Stimulated activated CD4-positive, alpha-beta T cell treated with anti-CD3 and anti-CD28 coated beads, TNF-alpha, amount 100 ng/mL, for 1 hour (primary cell): ENCODE results near the gene PUS7L.
"Not testable (repeated sequence)": the region's sequence is repeated elsewhere in the genome, so short reads cannot be mapped to it uniquely, and the experiment has no call there.

ENCODE experiments used
- DNase-seq, 3 donors: peaks; one replicate each; pipeline ENCODE4 v3.0.0-alpha.2; 2020; ENCODE audit warnings: low read depth in 3 of 3, low spot score in 1 of 3

The PUS7L gene

DNA sequence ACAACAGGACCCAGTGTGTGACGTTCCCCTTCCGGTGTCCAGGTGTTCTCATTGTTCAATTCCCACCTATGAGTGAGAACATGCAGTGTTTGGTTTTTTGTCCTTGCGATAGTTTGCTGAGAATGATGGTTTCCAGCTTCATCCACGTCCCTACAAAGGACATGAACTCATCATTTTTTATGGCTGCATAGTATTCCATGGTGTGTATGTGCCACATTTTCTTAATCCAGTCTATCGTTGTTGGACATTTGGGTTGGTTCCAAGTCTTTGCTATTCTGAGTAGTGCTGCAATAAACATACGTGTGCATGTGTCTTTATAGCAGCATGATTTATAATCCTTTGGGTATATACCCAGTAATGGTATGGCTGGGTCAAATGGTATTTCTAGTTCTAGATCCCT lies 7.2 kb downstream of the PUS7L start:
- DNase-seq, result not testable (repeated sequence)

DNA sequence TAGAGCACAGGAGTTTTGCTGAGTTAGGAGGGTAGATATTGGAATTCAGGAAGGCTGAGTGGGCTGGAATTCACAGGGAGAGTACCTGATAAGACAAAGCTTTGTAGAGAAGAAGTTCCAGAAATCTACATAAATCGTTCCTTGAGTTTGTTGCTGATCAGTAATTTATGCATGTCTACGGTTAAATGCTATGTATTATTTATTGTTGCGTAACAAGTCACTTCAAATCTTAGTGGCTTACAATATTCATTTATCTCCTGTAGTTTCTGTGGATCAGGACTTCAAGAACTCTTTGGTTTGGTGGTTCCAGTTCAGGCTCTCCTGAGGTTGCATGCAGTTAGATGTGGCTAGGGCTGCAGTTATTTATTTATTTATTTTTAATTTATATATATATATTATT lies 7.8 kb downstream of the PUS7L start:
- no peak for DNase-seq

DNA sequence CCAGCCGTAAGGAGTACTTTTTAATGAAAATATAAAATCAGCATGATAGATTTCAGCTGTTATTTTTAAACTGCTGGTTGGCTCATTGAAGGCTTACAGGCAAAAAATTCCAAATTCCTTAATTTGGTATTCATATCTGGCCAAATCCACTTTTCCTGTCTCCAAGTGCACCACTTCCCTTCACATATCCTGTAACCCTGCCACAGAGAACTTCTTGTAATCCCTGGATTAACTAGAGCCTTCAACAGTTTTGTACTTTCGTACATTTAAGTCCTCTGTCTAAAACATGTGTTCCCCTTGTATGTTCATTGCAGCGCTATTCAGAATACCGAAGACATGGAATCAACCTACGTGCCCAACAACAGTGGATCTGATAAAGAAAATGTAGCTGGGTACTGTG lies 9.6 kb downstream of the PUS7L start:
- DNase-seq, result no peak

DNA sequence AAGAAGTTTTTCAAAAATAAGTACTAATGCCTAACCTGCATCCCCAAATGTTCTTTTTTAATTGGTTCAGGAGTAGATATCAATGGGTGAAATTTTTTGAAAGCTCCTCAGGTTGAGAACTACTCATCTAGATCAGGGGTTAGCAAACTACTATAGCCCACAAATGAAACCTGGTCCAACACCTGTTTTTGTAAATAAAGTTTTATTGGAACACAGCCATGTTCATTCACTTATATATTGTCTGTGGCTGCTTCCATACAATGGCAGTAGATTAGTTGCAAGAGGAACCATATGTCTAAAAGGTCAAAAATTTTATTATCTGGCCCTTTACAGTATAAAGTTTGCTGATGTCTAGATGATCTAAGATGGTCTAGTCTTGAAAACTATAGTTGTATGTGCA lies 13.8 kb downstream of the PUS7L start:
- no peak for DNase-seq

DNA sequence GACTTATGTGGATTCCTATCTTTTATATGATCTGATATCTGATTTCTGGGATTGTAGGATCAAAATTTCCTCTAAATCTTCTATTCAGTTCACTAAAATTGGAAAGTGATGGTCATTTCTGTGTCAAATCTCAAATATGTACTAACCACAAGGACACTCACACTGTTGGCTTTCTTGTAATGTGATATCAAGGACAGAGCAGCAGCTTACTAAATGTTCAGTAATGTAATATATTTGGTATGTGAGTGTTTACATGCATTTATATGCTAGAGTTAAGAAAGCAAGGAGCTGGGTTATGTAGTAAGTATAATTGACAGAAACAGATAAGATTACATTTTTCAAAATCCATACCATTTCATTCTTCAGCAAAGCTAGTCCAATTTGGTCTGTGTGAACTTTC lies 16.5 kb downstream of the PUS7L start:
- no peak for DNase-seq

DNA sequence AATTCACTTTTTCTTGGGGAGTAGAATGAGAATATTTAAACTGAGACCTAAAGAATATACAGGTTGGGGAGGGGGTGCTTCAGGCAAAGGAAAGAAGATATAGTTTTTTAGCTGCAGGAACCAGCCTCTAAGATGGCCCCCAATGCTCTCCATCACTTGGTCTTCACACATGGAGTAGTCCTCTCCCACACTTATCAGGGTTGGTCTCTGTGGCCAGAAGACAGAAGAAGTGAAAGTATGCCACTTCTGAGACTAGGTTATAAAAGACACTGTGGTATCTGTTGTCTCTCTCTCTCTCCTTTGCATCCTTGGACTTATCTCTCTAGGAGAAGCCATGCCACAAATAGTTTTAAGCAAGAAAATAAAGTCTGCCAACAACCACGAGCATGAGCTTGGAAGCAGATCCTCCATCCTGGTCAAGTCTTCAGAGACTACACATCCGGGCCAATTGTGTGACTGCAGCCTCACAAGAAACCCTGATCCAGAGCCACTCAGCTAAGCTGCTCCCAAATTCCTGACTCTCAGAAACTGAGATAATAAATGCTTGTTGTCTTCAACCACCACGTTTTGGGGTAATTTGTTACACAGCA lies 18.0 kb downstream of the PUS7L start:
- DNase-seq, result no peak

DNA sequence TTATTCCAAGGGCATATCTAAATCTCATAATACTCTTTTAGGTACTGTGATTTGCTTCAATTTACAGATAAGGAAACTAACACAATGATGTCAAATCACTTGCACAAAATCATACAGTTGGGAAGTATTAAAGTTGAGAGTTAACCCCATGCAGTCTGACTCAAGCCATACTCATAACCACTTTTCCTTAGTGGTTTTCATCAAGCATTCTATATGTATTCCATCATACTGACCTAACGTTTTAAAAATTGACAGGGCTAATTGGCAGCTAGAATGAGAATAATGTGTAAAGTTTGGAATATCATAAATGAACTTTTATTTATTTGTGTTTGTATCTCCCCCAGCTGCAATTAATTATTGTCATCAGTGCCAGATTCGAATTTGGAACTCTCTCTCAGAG lies 20.9 kb downstream of the PUS7L start:
- no peak for DNase-seq

DNA sequence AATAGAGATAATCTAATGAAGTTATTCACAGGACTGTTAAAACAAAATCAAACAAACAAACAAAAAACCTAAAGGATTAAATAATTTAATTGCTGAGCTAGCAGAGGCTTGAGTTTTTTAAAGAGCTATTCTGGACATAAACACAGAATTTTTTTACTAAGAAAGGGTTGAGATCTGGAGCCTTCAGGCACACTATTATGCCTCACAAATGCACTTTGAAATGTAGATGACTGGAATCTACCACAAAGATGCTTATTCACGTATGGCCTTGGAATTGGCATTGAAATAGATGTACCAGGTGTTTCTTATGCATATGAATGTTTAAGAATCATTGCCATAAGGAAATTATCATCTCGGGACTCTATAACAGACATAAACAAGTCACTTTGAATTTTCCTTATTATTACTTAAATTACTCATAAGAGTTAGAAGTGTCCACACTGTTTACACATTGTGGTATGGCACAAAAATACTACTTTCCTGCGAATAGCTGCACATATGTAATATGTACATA lies 21.6 kb downstream of the PUS7L start:
- DNase-seq, result no peak

DNA sequence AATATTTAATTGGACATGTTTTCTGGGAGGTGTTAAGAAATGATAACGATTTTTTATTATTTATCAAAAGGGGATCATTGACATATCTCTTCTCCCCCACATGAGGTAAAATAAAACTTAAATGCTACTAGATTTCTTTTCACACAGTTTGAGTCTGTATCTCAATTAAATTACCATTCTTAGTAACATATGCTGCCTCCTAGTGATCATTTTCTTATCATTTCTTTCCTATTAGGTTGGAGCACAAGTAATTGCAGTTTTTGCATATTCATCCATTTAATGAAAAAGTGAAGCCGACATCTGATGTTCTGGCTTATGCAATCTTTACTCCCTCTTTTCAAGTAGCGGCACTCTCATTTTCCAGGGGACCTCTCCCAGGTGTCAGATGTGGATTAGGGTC lies 24.9 kb downstream of the PUS7L start:
- no peak for DNase-seq

DNA sequence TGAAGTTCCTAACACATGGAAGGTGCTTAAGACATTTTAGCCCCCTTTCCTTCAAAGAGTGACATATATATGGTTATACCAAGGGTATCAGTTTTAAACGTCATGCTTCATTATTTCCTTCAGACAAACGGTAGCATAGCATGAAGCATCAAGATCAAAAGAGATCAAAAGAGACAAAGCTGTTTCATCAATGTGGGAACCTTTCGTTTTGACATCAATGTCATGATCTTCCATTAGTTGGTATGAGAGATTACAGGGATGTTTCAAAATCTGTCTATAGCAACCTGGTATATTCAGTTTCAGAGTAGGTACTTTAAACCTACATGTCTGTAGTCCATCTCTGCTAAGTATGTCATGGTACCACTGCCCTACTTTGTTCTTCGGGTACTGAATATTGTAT lies 28.3 kb downstream of the PUS7L start:
- DNase-seq, result no peak

DNA sequence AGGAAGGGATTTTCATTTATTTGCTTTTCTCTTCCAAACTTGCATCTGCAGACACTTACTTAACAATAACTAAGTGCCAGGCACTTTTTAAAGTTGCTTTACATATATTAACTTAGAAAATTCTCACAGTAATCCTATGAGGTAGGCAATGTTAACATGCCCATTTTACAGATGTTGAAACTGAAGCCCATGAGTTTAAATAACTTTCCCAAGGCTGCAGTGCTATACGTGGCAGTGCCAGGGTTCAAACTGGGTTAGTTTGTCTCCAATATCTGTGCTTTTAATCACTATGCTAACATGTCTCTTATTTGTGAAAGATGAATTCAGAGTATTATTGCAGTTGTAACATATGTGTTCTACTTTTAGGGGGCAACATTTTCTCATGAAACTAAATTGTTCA lies 29.9 kb downstream of the PUS7L start:
- no peak for DNase-seq

DNA sequence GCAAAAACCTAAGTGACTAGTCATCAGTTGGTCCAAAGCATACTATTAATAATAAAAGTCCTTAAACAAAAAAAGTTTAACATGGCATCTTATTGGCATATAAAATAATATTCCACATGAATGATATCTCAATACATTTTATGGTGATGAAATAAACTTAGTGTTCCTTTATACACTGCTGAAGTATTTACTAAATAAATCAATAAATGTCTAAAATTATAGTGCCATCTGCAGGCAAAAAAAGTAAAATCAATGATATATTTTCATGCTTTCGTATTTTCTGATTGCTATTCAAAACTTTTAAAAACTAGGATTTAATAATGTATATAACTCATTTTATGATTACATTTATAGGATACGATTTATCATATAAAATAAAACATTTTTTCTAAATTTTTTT lies 30.5 kb downstream of the PUS7L start:
- no peak for DNase-seq

DNA sequence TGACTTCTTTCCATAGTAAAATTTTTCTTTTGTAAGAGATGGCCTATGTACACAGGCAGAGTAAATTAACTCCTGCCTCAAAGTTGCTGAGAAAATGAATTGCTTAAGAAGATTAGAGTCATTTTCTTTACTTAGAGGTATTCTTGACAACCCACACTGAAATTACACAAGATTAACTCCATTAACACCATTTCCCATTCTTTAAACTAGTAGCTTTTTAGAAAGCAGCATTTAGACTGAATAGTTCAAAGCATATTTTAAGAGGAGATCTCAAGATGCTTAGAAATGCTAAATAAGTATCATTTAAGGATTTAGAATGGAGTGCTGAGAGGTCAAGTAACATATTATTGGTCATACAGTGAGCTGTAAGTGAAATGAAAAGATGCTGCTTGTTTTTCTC lies 35.5 kb downstream of the PUS7L start:
- DNase-seq, result no peak

DNA sequence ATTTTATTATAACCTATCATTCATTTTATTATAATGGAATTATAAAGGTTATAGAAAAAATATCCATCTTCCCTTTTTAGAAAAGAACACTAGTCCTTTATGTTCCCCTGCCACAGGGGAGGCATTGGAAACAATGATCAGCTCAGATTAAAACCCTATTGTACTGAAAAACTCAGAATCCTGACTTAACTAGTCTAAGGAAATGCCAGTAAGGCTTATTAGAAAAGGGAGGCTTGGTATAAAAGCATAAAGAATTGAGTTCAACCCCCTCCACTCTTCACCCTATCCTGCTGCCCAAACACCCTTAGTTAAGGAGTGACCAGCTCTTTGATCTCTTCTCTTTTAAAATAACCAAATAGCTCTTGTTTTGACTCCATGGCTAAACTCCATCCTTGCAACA lies 36.0 kb downstream of the PUS7L start:
- no peak for DNase-seq

DNA sequence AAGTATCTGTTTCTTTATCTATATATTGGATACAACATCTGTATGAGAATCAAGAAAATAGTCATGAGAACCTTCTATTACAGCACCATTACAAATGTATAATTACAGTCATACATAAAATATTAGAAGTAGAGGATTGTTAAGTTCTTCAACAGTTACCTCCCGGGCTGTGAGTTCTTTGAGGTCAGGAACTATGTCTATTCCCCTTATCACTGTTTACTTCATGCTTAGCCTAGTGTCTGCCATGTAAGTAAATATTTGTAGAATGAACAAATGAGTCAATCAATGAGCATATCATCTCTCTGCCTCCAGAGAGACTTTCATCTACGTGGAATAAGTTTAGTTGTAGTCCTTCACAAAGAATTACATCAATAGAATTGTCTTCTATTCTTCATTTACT lies 47.2 kb downstream of the PUS7L start:
- no peak for DNase-seq

DNA sequence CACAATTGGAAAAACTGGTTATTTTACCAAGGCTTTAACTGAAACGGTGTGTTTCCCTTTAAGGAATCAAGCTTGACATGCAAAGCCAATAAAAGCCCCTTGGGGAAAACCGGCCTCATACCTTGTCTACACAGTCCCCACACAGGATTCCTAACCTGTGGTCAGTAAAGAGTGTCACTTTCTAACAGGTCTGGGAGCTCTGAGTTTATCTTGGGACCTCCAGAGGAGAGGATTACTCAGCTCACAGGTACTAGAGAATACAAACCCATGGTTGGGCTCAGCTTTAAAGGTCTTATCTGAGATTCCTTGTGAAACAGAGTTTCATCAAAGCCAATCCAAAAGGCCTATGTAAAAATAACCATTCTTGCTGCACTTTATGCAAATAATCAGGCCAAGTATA lies 54.8 kb downstream of the PUS7L start:
- not testable (repeated sequence) for DNase-seq

DNA sequence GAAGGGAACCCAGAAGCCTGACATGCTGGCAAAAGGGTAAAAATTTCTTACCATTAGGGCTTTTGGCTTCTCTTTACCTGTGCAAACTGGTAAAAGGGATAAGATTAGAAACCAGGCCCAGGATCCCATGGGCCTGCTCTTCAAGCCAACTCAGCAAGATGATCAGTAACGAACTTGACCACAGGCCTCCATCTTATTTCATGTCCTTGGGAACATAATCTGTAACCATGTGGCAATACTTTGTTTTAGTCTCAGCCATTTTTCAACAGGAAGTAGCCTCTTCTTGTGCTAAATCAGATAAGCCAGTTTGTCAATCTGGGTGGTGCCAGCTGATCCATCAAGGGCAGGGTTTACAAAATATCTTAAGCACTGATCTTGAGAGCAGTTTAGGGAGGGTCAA lies 57.4 kb downstream of the PUS7L start:
- DNase-seq, result not testable (repeated sequence)

DNA sequence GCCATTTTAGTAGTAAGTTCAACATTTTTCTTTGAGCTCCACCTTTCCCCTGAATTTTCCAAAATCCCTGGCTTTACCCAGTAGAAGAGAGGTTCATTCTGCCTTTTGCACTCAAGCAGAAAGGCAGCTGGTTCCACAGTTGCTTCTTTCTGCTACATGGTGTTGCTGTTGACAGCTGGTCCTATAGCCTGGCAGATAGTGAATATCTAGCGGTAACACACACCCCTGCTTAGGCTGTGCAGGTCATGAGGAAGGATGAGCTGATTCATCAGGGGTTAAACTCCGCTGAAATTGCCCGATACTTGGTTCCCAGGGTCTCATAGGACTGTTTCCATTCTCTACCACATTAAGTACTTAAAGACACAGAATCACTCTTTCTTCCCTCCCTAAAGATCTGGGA lies 62.4 kb downstream of the PUS7L start:
- no peak for DNase-seq

DNA sequence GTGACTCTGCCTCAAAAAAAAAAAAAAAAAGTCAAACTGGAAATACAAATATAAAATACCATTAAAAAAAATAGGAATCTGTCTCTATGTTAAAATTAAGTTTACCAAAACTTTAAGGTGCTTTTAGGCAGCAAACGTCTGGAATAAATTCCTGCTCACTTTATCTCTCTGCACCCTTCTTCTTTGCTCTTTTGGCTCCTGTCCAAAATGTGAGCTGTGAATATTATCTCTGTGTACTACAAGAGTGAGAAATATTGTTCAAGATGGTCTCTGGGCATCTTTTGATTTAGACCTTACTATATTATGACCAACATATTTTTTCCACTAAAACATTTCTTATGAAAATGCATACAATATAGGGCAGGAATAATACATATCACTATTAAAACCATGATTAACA lies 63.7 kb downstream of the PUS7L start:
- DNase-seq, result no peak

DNA sequence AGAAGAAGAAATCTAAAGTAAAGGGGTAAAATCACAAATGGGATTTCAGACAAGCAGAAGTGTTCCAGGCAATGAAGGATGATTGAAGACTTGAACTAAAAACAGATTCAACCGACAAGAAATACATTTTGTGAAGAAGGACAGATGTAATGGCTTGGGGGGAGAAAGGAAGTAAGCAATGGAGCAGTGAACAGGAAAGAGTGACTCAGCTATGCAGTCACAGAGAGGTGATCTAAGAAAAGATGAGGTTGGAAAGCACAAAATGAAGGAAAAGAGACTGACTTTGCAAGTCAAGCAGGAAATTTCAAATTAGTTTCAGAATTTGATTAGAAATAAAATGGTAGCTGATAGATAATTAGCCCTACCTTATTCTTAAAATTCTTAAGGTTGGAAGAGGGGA lies 66.5 kb downstream of the PUS7L start:
- DNase-seq, result no peak

DNA sequence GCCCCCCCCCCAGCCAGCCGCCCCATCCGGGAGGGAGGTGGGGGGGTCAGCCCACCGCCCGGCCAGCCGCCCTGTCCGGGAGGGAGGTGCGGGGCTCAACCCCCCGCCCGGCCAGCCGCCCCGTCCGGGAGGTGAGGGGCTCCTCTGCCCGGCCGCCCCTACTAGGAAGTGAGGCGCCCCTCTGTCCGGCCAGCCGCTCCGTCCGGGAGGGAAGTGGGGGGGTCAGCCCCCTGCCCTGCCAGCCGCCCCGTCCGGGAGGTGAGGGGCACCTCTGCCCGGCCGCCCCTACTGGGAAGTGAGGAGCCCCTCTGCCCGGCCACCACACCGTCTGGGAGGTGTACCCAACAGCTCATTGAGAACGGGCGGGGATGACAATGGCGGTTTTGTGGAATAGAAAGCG lies 73.1 kb downstream of the PUS7L start:
- not testable (repeated sequence) for DNase-seq

DNA sequence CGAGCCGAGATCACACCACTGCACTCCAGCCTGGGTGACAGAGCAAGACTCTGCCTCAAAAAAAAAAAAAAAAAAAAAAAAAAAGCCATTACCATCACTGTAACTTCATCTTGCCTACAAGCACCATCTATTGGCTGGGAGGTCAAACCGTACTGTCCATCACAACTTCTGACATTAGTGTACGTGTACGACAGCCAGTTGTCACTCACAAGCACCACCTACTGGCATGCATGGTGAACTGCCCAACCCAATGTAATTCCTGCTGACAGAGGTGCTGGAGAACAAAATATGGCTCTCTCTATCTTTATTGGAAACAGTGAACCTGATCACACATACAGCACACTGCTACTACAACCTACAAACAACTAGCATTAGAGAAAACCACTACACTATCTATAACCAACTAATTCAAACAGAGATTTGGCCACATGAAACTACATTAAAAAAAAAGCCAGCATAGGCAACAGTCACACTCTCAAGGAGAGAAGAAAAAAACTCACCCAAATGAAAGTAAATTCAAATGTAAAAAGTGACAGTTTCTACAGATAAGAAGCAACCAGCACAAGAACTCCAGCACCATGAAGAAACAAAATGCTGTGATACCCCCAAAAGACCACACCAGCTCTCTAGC lies 82.3 kb downstream of the PUS7L start:
- no peak for DNase-seq
